Ascending aorta (tissue), 2 donors: Measurements from ENCODE around the gene NFIL3. TPM values are rescaled to one million over a fixed set of nuclear protein-coding genes. Genes with fewer than 3 reads are reported as not detected.

ENCODE experiments used
- DNase-seq, 2 donors: peaks; one replicate each; pipeline ENCODE4 v3.0.0-alpha.2; 2019; ENCODE audit warnings: low spot score in 2 of 2
- H3K27ac ChIP-seq, 2 donors: fragments of 200-600 bp; sonication (generic); one replicate each; pipeline ENCODE4 v1.5.1; 2016 to 2017; ENCODE audit warnings: mild to moderate bottlenecking in 1 of 2
- H3K27me3 ChIP-seq: fragments of 200-600 bp; sonication (generic); one replicate; pipeline ENCODE4 v1.5.1; 2017
- H3K36me3 ChIP-seq, 2 donors: fragments of 200-600 bp; sonication (generic); one replicate each; pipeline ENCODE4 v1.5.1; 2016
- H3K4me1 ChIP-seq, 2 donors: fragments of 200-600 bp; sonication (generic); one replicate each; pipeline ENCODE4 v1.5.1; 2016 to 2017; ENCODE audit warnings: mild to moderate bottlenecking in 1 of 2
- H3K4me3 ChIP-seq, 2 donors: fragments of 200-600 bp; sonication (generic); one replicate each; pipeline ENCODE4 v1.5.1; 2016 to 2017; ENCODE audit warnings: mild to moderate bottlenecking in 1 of 2
- H3K9me3 ChIP-seq, 2 donors: fragments of 200-600 bp; sonication (generic); one replicate each; pipeline ENCODE4 v1.5.1; 2016
- intact Hi-C: fragments of 100-400 bp; cut with DNase I; formaldehyde crosslinking; loops from one replicate; pipeline ENCODE4 v1.15.1; 2023
- total RNA-seq: library from RNA; depleted of rRNA; stranded (reverse); fragments of >200 nt; gene quantifications from one replicate; pipeline ENCODE4 v1.1.0, GENCODE V29; 2016
- TF ChIP-seq, protein P1 (sequence below), 3 experiments: fragments of 200-600 bp in 2 of 3; fragments of 450-650 bp in 1 of 3; sonication (generic) in 2 of 3; IDR thresholded peaks; one replicate each; pipeline ENCODE4 v1.5.1; 2016 to 2019; ENCODE audit warnings: antibody characterized with exemption in 3 of 3, mild to moderate bottlenecking in 1 of 3, moderate library complexity in 1 of 3

The NFIL3 gene
- total RNA-seq, 1 donor from 2014 or later, result 27.5 TPM

DNA sequence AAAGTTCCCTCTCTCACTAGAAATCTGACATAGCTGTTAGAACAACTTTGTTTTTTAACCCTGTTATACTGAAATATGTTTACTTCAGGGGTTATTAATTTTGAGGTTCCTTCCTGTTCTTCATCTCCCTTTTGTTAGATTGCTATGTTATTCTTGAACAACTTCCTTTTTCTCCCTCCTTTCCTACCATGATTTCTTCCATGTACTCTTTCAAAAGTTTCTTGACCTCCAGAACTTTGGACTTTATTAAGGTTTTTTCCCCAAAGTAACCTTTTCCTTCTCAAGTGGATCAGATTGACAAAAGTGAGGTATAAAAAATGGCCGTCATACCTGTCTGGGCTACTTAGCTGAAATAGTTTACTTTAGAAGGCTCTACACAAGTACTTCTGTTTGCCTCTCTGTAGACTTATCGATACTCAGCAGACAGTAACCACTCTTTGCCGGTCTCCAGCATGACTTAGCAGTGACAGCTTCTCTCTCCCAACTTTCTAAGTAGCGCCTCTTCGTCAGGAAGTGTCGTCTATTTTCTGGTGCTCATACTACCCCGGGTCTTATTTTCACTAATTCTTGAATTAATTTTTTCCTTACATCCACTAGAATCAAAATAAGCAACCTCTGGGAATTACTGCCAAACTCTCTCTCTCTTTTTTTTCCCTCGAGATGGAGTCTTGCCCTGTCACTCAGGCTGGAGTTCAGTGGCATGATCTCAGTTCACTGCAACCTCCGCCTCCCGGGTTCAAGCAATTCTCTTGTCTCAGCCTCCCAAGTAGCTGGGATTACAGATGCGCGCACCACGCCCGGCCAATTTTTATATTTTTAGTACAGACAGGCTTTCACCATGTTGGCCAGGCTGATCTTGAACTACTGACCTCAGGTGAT is 19.7 kb downstream of the NFIL3 start:
- intact Hi-C loops, result no loop called here

GRCh38 chr9:91398926-91399325 is 24.7 kb downstream of the NFIL3 start:
- H3K4me3 ChIP-seq, result no peak overlapping the region
- H3K27ac ChIP-seq, result no peak overlapping the region
- intact Hi-C loops, result no loop called here
- H3K27me3 ChIP-seq, result no peaks in the 10 kb centered on the region
- DNase-seq, result no peak
- H3K36me3 ChIP-seq, result no peaks in the 10 kb centered on the region
- TF ChIP-seq, protein P1, sequence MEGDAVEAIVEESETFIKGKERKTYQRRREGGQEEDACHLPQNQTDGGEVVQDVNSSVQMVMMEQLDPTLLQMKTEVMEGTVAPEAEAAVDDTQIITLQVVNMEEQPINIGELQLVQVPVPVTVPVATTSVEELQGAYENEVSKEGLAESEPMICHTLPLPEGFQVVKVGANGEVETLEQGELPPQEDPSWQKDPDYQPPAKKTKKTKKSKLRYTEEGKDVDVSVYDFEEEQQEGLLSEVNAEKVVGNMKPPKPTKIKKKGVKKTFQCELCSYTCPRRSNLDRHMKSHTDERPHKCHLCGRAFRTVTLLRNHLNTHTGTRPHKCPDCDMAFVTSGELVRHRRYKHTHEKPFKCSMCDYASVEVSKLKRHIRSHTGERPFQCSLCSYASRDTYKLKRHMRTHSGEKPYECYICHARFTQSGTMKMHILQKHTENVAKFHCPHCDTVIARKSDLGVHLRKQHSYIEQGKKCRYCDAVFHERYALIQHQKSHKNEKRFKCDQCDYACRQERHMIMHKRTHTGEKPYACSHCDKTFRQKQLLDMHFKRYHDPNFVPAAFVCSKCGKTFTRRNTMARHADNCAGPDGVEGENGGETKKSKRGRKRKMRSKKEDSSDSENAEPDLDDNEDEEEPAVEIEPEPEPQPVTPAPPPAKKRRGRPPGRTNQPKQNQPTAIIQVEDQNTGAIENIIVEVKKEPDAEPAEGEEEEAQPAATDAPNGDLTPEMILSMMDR (IDR thresholded peaks at IDR 0.05), result no peak
- no peaks in the 10 kb centered on the region for H3K9me3 ChIP-seq
- H3K4me1 ChIP-seq, result no peaks in the 10 kb centered on the region

More for the DNA sequence above, 19.7 kb downstream of the NFIL3 start:
- Histone ChIP-seq H3K27me3 (no peaks in the 10 kb centered on the region), H3K4me3 (no peak overlapping the region), H3K27ac (no peak overlapping the region), H3K4me1 (no peaks in the 10 kb centered on the region), H3K9me3 (no peaks in the 10 kb centered on the region), H3K36me3 (peaks cover 5 to 28% of the 10 kb centered on the region in 2 donors)
- DNase-seq, result no peak
- TF ChIP-seq, protein P1 (IDR thresholded peaks at IDR 0.05), result no peak

GRCh38 chr9:91395553-91396471 is 27.8 kb downstream of the NFIL3 start:
- TF ChIP-seq, protein P1 (IDR thresholded peaks at IDR 0.05), result no peak
- H3K27me3 ChIP-seq, result no peaks in the 10 kb centered on the region
- H3K9me3 ChIP-seq, result no peaks in the 10 kb centered on the region
- H3K27ac ChIP-seq, result no peak overlapping the region
- H3K36me3 ChIP-seq, result no peaks in the 10 kb centered on the region
- no peak overlapping the region for H3K4me3 ChIP-seq
- intact Hi-C loops, result no loop called here
- DNase-seq, result no peak
- H3K4me1 ChIP-seq, result no peaks in the 10 kb centered on the region

- Histone ChIP-seq H3K27me3 (no peaks in the 10 kb centered on the region), H3K4me3 (no peak overlapping the region), H3K9me3 (no peaks in the 10 kb centered on the region), H3K4me1 (no peaks in the 10 kb centered on the region), H3K36me3 (no peaks in the 10 kb centered on the region), H3K27ac (no peak overlapping the region)
- intact Hi-C loops, result no loop called here
- DNase-seq, result no peak
- TF ChIP-seq, protein P1 (IDR thresholded peaks at IDR 0.05), result no peak
Observed at GRCh38 chr9:91395106-91395552, 28.5 kb downstream of the NFIL3 start.

- no peaks in the 10 kb centered on the region for H3K36me3 ChIP-seq
- intact Hi-C loops, result no loop called here
- no peaks in the 10 kb centered on the region for H3K4me1 ChIP-seq
- H3K4me3 ChIP-seq, result no peak overlapping the region
- no peak for DNase-seq
- TF ChIP-seq, protein P1 (IDR thresholded peaks at IDR 0.05), result no peak
- H3K27ac ChIP-seq, result no peak overlapping the region
- H3K27me3 ChIP-seq, result no peaks in the 10 kb centered on the region
- H3K9me3 ChIP-seq, result no peaks in the 10 kb centered on the region
Observed at GRCh38 chr9:91393826-91394225, 29.8 kb downstream of the NFIL3 start.
